Naive thymus-derived CD4-positive, alpha-beta T cell (primary cell): ENCODE measurements around the gene IARS2. TPM values are rescaled to one million over a fixed set of nuclear protein-coding genes. Genes with fewer than 3 reads are reported as not detected.
"Not testable (repeated sequence)": the region's sequence is repeated elsewhere in the genome, so short reads cannot be mapped to it uniquely, and the experiment has no call there.

Experiments
- ATAC-seq: fragments of 150-1000 bp; cut with Tn5 transposase; 2 replicates; pipeline ENCODE4 v1.10.0; 2021; ENCODE audit warnings: mild to moderate bottlenecking, moderate library complexity
- CTCF ChIA-PET: fragments of 350-600 bp; sonication (Branson Sonifier 250); formaldehyde crosslinking; loops from one replicate; lab custom pipeline; 2021; ENCODE audit warnings: antibody characterized with exemption; lab: Charles Lee
- POLR2A ChIA-PET: fragments of 350-600 bp; sonication (Branson Sonifier 250); formaldehyde crosslinking; loops from one replicate; lab custom pipeline; 2021; ENCODE audit warnings: antibody characterized with exemption, inconsistent platforms; lab: Charles Lee
- DNase-seq, 9 donors: peaks; one replicate each; pipeline versions ENCODE4 v3.0.0 to v3.0.0-alpha.2; 2020 to 2022; ENCODE audit warnings: mixed read lengths in 1 of 9
- H3K27ac ChIP-seq: one replicate; pipeline ENCODE4 v1.7.0; 2013; ENCODE audit warnings: mild to moderate bottlenecking, low read depth, low read length, moderate library complexity
- H3K27me3 ChIP-seq, 2 donors: one replicate each; pipeline ENCODE4 v1.7.0; 2013; ENCODE audit warnings: low read length in 2 of 2, mild to moderate bottlenecking in 2 of 2, moderate library complexity in 2 of 2; ENCODE audit not compliant: control insufficient read depth in 2 of 2, insufficient read depth in 2 of 2
- H3K36me3 ChIP-seq, 3 experiments: 1 replicate in 2 of 3; 2 replicates in 1 of 3; pipeline ENCODE4 v1.7.0; 2013; ENCODE audit warnings: low read length in 3 of 3, mild to moderate bottlenecking in 3 of 3, moderate library complexity in 1 of 3; ENCODE audit not compliant: insufficient read depth in 3 of 3, control insufficient read depth in 2 of 3
- H3K4me1 ChIP-seq, 2 donors: one replicate each; pipeline ENCODE4 v1.7.0; 2013; ENCODE audit warnings: low read length in 2 of 2, mild to moderate bottlenecking in 2 of 2, moderate library complexity in 1 of 2; ENCODE audit not compliant: control insufficient read depth in 2 of 2, insufficient read depth in 2 of 2
- H3K4me3 ChIP-seq: 2 replicates; pipeline ENCODE4 v1.7.0; 2013; ENCODE audit warnings: mild to moderate bottlenecking, low read length
- H3K9me3 ChIP-seq, 3 experiments: 1 replicate in 2 of 3; 2 replicates in 1 of 3; pipeline ENCODE4 v1.7.0; 2013; ENCODE audit warnings: low read length in 3 of 3; ENCODE audit not compliant: control insufficient read depth in 2 of 3
- H3K27ac Mint-ChIP-seq, 9 donors: one replicate each; pipeline ENCODE4 v1.8.0; 2020 to 2022; ENCODE audit warnings: mixed read lengths in 9 of 9, mild to moderate bottlenecking in 8 of 9, moderate library complexity in 5 of 9, inconsistent platforms in 2 of 9
- H3K27me3 Mint-ChIP-seq, 5 donors: one replicate each; pipeline ENCODE4 v1.8.0; 2021 to 2022; ENCODE audit warnings: mixed read lengths in 5 of 5, mild to moderate bottlenecking in 1 of 5
- H3K36me3 Mint-ChIP-seq, 5 donors: one replicate each; pipeline ENCODE4 v1.8.0; 2020 to 2022; ENCODE audit warnings: mixed read lengths in 5 of 5, mild to moderate bottlenecking in 3 of 5, inconsistent platforms in 1 of 5
- H3K4me1 Mint-ChIP-seq, 7 donors: one replicate each; pipeline ENCODE4 v1.8.0; 2020 to 2022; ENCODE audit warnings: mixed read lengths in 7 of 7, mild to moderate bottlenecking in 3 of 7, inconsistent platforms in 1 of 7
- H3K4me3 Mint-ChIP-seq, 10 donors: one replicate each; pipeline ENCODE4 v1.8.0; 2020 to 2022; ENCODE audit warnings: mild to moderate bottlenecking in 10 of 10, mixed read lengths in 10 of 10, moderate library complexity in 6 of 10, inconsistent platforms in 2 of 10
- H3K9me3 Mint-ChIP-seq, 11 donors: one replicate each; pipeline ENCODE4 v1.8.0; 2020 to 2022; ENCODE audit warnings: mixed read lengths in 11 of 11, mild to moderate bottlenecking in 4 of 11, inconsistent platforms in 1 of 11, moderate library complexity in 1 of 11
- intact Hi-C, 2 donors: fragments of 100-400 bp; cut with micrococcal nuclease; formaldehyde crosslinking; loops; one replicate each; pipeline ENCODE4 v1.15.1; 2023
- polyA plus RNA-seq, 2 donors: library from polyadenylated mRNA; unstranded; fragments of 300-500 nt; fragmentation: Illumina TruSeq; gene quantifications; one replicate each; pipeline ENCODE4 v1.2.3, GENCODE V29; 2021
- total RNA-seq, 6 experiments: library from RNA in 5 of 6; stranded (reverse) in 5 of 6; gene quantifications; 1 replicate in 5 of 6; 2 replicates in 1 of 6; pipeline ENCODE4 v1.2.3 and lab custom pipeline; 2021 to 2026

The IARS2 gene
- total and polyA plus RNA-seq, 7 experiments from 2014 or later: 27.2 to 85.1 (median 45.8) TPM

- DNase-seq (no peak), ATAC-seq (no peak)
- H3K27ac ChIP-seq: no peak overlapping the region
- no peaks in the 10 kb centered on the region for H3K9me3 Mint-ChIP-seq
- CTCF ChIA-PET: no interaction called here
- POLR2A ChIA-PET: interaction anchor here (0.6 to 1.6 kb wide), 2 partner anchors 10 to 32 kb away, joined by 4 to 8 read pairs; partner anchors contain the start of gene BPNT1
- H3K27ac Mint-ChIP-seq: peak overlapping the region in 4 of 9 donors; percentile 19 to 75 (median 43)
- H3K4me3 Mint-ChIP-seq: no peak overlapping the region
- intact Hi-C loops: loop anchor here (2.0 to 10.0 kb wide), 2 partner anchors 19 to 105 kb away; no protein-coding TSS in a partner anchor
- H3K4me1 ChIP-seq: peaks cover 8 to 11% of the 10 kb centered on the region in 2 donors
- H3K4me3 ChIP-seq: no peak overlapping the region
- peaks cover 16 to 37% (median 25%) of the 10 kb centered on the region in 7 donors for H3K4me1 Mint-ChIP-seq
- H3K27me3 ChIP-seq: no peaks in the 10 kb centered on the region
- peaks cover 0 to 29% (median 16%) of the 10 kb centered on the region in 5 donors for H3K36me3 Mint-ChIP-seq
- H3K36me3 ChIP-seq: peaks cover 0 to 41% (median 14%) of the 10 kb centered on the region in 3 experiments
- H3K9me3 ChIP-seq: no peaks in the 10 kb centered on the region
- H3K27me3 Mint-ChIP-seq: no peaks in the 10 kb centered on the region
Measured at GRCh38 chr1:220099826-220100225, 5.9 kb downstream of the IARS2 start.

- POLR2A ChIA-PET, H3K27me3 Mint-ChIP-seq, H3K4me3 Mint-ChIP-seq, H3K27me3 ChIP-seq, H3K9me3 ChIP-seq, H3K9me3 Mint-ChIP-seq, H3K4me1 ChIP-seq, H3K4me3 ChIP-seq, DNase-seq, H3K27ac ChIP-seq, H3K4me1 Mint-ChIP-seq, ATAC-seq, H3K27ac Mint-ChIP-seq, CTCF ChIA-PET: not testable (repeated sequence)
- intact Hi-C loops: loop anchor here in 1 of 2 donors (5.0 kb wide), 1 partner anchor 118 kb away; no protein-coding TSS in a partner anchor
- H3K36me3 ChIP-seq: peaks cover 0 to 56% (median 0%) of the 10 kb centered on the region in 3 experiments
- peaks cover 4 to 60% (median 27%) of the 10 kb centered on the region in 5 donors for H3K36me3 Mint-ChIP-seq
Measured at GRCh38 chr1:220110473-220110872, 16.5 kb downstream of the IARS2 start.

- DNase-seq, POLR2A ChIA-PET, H3K27ac ChIP-seq, H3K4me1 ChIP-seq, H3K4me3 Mint-ChIP-seq, H3K27me3 Mint-ChIP-seq, H3K4me1 Mint-ChIP-seq, H3K27me3 ChIP-seq, H3K9me3 ChIP-seq, H3K27ac Mint-ChIP-seq, H3K9me3 Mint-ChIP-seq, H3K4me3 ChIP-seq, ATAC-seq: not testable (repeated sequence)
- CTCF ChIA-PET: interaction anchor here (0.7 to 1.3 kb wide), 2 partner anchors 23 to 25 kb away, joined by 3 to 6 read pairs; no protein-coding TSS in a partner anchor
- intact Hi-C loops: loop anchor here in 1 of 2 donors (2.0 to 5.0 kb wide), 3 partner anchors 120 to 664 kb away; no protein-coding TSS in a partner anchor
- H3K36me3 Mint-ChIP-seq: peaks cover 4 to 51% (median 16%) of the 10 kb centered on the region in 5 donors
- peaks cover 0 to 45% (median under 1%) of the 10 kb centered on the region in 3 experiments for H3K36me3 ChIP-seq
Measured at GRCh38 chr1:220112600-220112999, 18.7 kb downstream of the IARS2 start.

- peaks cover 0 to 42% (median 7%) of the 10 kb centered on the region in 3 experiments for H3K36me3 ChIP-seq
- H3K4me1 Mint-ChIP-seq: peaks cover 0 to 10% (median 5%) of the 10 kb centered on the region in 7 donors
- ATAC-seq: peak; percentile 86
Measured at GRCh38 chr1:220113136-220113695, 19.3 kb downstream of the IARS2 start.

GRCh38 chr1:220119043-220119512 lies 25.1 kb downstream of the IARS2 start:
- no peak overlapping the region for H3K27ac ChIP-seq
- Mint-ChIP-seq H3K9me3 (no peaks in the 10 kb centered on the region), H3K27ac (no peak overlapping the region), H3K36me3 (peaks cover 0 to 18% (median 11%) of the 10 kb centered on the region in 5 donors), H3K4me1 (peaks cover 0 to 14% (median 3%) of the 10 kb centered on the region in 7 donors), H3K4me3 (no peak overlapping the region), H3K27me3 (no peaks in the 10 kb centered on the region)
- POLR2A ChIA-PET: no interaction called here
- ATAC-seq (no peak), DNase-seq (no peak)
- H3K9me3 ChIP-seq: no peaks in the 10 kb centered on the region
- H3K4me3 ChIP-seq: no peak overlapping the region
- no peaks in the 10 kb centered on the region for H3K4me1 ChIP-seq
- peaks cover 0 to 11% (median 10%) of the 10 kb centered on the region in 3 experiments for H3K36me3 ChIP-seq
- intact Hi-C loops: loop anchor here in 1 of 2 donors (2.0 kb wide), 1 partner anchor 14 kb away; no protein-coding TSS in a partner anchor
- H3K27me3 ChIP-seq: no peaks in the 10 kb centered on the region
- CTCF ChIA-PET: no interaction called here

More at GRCh38 chr1:220113136-220113695, 19.3 kb downstream of the IARS2 start:
- Mint-ChIP-seq H3K36me3 (peaks cover 4 to 47% (median 16%) of the 10 kb centered on the region in 5 donors), H3K4me3 (peak overlapping the region in 6 of 10 donors; percentile 2 to 57 (median 28)), H3K27ac (peak overlapping the region in 2 of 9 donors; percentile 6 to 72), H3K27me3 (no peaks in the 10 kb centered on the region), H3K9me3 (no peaks in the 10 kb centered on the region)
- ChIA-PET POLR2A (no interaction called here), CTCF (interaction anchor here (0.5 to 1.3 kb wide), 3 partner anchors 23 to 690 kb away, joined by 3 to 6 read pairs (median 6); no protein-coding TSS in a partner anchor)
- Histone ChIP-seq H3K4me1 (no peaks in the 10 kb centered on the region), H3K27me3 (no peaks in the 10 kb centered on the region), H3K4me3 (no peak overlapping the region), H3K27ac (no peak overlapping the region), H3K9me3 (no peaks in the 10 kb centered on the region)
- DNase-seq: peak in 7 of 9 donors; percentile 16 to 51 (median 30)
- intact Hi-C loops: loop anchor here in 1 of 2 donors (2.0 to 5.0 kb wide), 3 partner anchors 121 to 664 kb away; no protein-coding TSS in a partner anchor

- ATAC-seq: no peak
- Mint-ChIP-seq H3K4me1 (peaks cover 2 to 19% (median 7%) of the 10 kb centered on the region in 7 donors), H3K27ac (peak overlapping the region in 2 of 9 donors; percentile 6 to 62), H3K27me3 (no peaks in the 10 kb centered on the region), H3K9me3 (no peaks in the 10 kb centered on the region), H3K4me3 (no peak overlapping the region), H3K36me3 (peaks cover 0 to 24% (median 11%) of the 10 kb centered on the region in 5 donors)
- H3K27me3 ChIP-seq: no peaks in the 10 kb centered on the region
- H3K4me3 ChIP-seq: no peak overlapping the region
- H3K27ac ChIP-seq: no peak overlapping the region
- peaks cover 3 to 18% (median 8%) of the 10 kb centered on the region in 3 experiments for H3K36me3 ChIP-seq
- POLR2A ChIA-PET: no interaction called here
- no peak for DNase-seq
- CTCF ChIA-PET: no interaction called here
- intact Hi-C loops: no loop called here
- no peaks in the 10 kb centered on the region for H3K9me3 ChIP-seq
- H3K4me1 ChIP-seq: no peaks in the 10 kb centered on the region
Measured at GRCh38 chr1:220121791-220122530, 28.0 kb downstream of the IARS2 start.
